HepG2 (cell line): Measurements from ENCODE around the gene RSBN1L. TPM values are rescaled to one million over a fixed set of nuclear protein-coding genes. Genes with fewer than 3 reads are reported as not detected.

Source experiments
- CHD2 ChIP-seq: IDR thresholded peaks from 2 replicates; pipeline ENCODE4 v1.6.1; 2011; ENCODE audit warnings: low read depth, low read length, improper control_type of control experiment
- DR1 ChIP-seq: sonication (generic); formaldehyde crosslinking; IDR thresholded peaks from 2 replicates; pipeline ENCODE4 v1.8.0; 2021; ENCODE audit warnings: mild to moderate bottlenecking, missing genetic modification reagents, inconsistent platforms
- GFI1 ChIP-seq: sonication (generic); formaldehyde crosslinking; IDR thresholded peaks from 2 replicates; pipeline ENCODE4 v1.5.0; 2020; ENCODE audit warnings: missing genetic modification reagents, mild to moderate bottlenecking, borderline replicate concordance
- ISX ChIP-seq: sonication (generic); formaldehyde crosslinking; conservative IDR thresholded peaks from 2 replicates; pipeline ENCODE4 v1.5.0; 2020; ENCODE audit warnings: missing genetic modification reagents
- MAF1 ChIP-seq: sonication (generic); formaldehyde crosslinking; IDR thresholded peaks from 2 replicates; pipeline ENCODE4 v1.5.0; 2020; ENCODE audit warnings: missing genetic modification reagents, borderline replicate concordance
- MXD4 ChIP-seq: IDR thresholded peaks from 2 replicates; pipeline ENCODE4 v1.6.1; 2016; ENCODE audit warnings: mild to moderate bottlenecking, missing biosample characterization, missing genetic modification reagents
- NAIF1 ChIP-seq: sonication (generic); formaldehyde crosslinking; IDR thresholded peaks from 2 replicates; pipeline ENCODE4 v1.5.0; 2020; ENCODE audit warnings: mild to moderate bottlenecking, missing genetic modification reagents, borderline replicate concordance
- PITX1 ChIP-seq: sonication (generic); formaldehyde crosslinking; IDR thresholded peaks from 2 replicates; pipeline ENCODE4 v1.5.1; 2020; ENCODE audit warnings: mild to moderate bottlenecking, missing genetic modification reagents
- RAD51 ChIP-seq: fragments of 450-650 bp; IDR thresholded peaks from 2 replicates; pipeline ENCODE4 v1.6.1; 2016; ENCODE audit warnings: borderline replicate concordance
- RBFOX2 ChIP-seq: fragments of 200-400 bp; formaldehyde crosslinking; IDR thresholded peaks from 2 replicates; pipeline ENCODE4 v1.6.1; 2017; ENCODE audit warnings: low read depth, mild to moderate bottlenecking, low read length
- RORA ChIP-seq: sonication (generic); formaldehyde crosslinking; IDR thresholded peaks from 2 replicates; pipeline ENCODE4 v1.5.0; 2020; ENCODE audit warnings: mild to moderate bottlenecking, missing genetic modification reagents, moderate library complexity
- RXRB ChIP-seq: IDR thresholded peaks from 2 replicates; pipeline ENCODE4 v1.6.1; 2016; ENCODE audit warnings: borderline replicate concordance, missing genetic modification reagents, missing compliant biosample characterization
- SAP130 ChIP-seq: IDR thresholded peaks from 2 replicates; pipeline ENCODE4 v1.6.1; 2016; ENCODE audit warnings: low read depth
- ZBTB38 ChIP-seq: sonication (generic); formaldehyde crosslinking; IDR thresholded peaks from 2 replicates; pipeline ENCODE4 v1.5.1; 2020; ENCODE audit warnings: mild to moderate bottlenecking, missing genetic modification reagents
- ZBTB49 ChIP-seq: sonication (generic); formaldehyde crosslinking; IDR thresholded peaks from 2 replicates; pipeline ENCODE4 v1.4.0; 2020; ENCODE audit warnings: missing genetic modification reagents, borderline replicate concordance
- ZNF264 ChIP-seq: sonication (generic); formaldehyde crosslinking; IDR thresholded peaks from 2 replicates; pipeline ENCODE4 v1.4.0; 2020; ENCODE audit warnings: missing genetic modification reagents
- ZNF609 ChIP-seq: sonication (generic); formaldehyde crosslinking; IDR thresholded peaks from 2 replicates; pipeline ENCODE4 v1.4.0; 2020; ENCODE audit warnings: mild to moderate bottlenecking, missing genetic modification reagents, borderline replicate concordance
- ZSCAN20 ChIP-seq: sonication (generic); formaldehyde crosslinking; IDR thresholded peaks from 2 replicates; pipeline ENCODE4 v1.4.0; 2020; ENCODE audit warnings: missing genetic modification reagents, mild to moderate bottlenecking, borderline replicate concordance
- polyA plus RNA-seq, 8 experiments: library from polyadenylated mRNA; depleted of rRNA in 3 of 8; stranded (reverse) in 7 of 8; unstranded in 1 of 8; fragments of >200 nt; fragmentation: Illumina TruSeq in 4 of 8; extraction: Trizol in 4 of 8; gene quantifications; 2 replicates each; pipeline versions ENCODE4 v1.2.1 to v1.2.3, GENCODE V29; 2011 to 2016; ENCODE audit warnings: low read depth in 4 of 8, missing spikeins in 1 of 8, mixed read lengths in 1 of 8; ENCODE audit not compliant: insufficient read depth in 1 of 8
- total RNA-seq, 5 experiments: library from RNA; depleted of rRNA; stranded (reverse); fragments of >200 nt; fragmentation: Illumina TruSeq; extraction: Trizol; gene quantifications; 2 replicates each; pipeline ENCODE4 v1.2.3, GENCODE V29; 2016; ENCODE audit warnings: low read depth in 1 of 5
- TF ChIP-seq, protein P1 (sequence below): sonication (generic); formaldehyde crosslinking; IDR thresholded peaks from 2 replicates; pipeline ENCODE4 v1.5.1; 2020; ENCODE audit warnings: mild to moderate bottlenecking, missing genetic modification reagents, moderate library complexity

Gene RSBN1L
- total and polyA plus RNA-seq, 2 of the 13 experiments (the other 11 are each of a cell fraction or from before 2014, with no cell fraction given): 7.7 to 21.3 TPM

- TF ChIP-seq, protein P1, sequence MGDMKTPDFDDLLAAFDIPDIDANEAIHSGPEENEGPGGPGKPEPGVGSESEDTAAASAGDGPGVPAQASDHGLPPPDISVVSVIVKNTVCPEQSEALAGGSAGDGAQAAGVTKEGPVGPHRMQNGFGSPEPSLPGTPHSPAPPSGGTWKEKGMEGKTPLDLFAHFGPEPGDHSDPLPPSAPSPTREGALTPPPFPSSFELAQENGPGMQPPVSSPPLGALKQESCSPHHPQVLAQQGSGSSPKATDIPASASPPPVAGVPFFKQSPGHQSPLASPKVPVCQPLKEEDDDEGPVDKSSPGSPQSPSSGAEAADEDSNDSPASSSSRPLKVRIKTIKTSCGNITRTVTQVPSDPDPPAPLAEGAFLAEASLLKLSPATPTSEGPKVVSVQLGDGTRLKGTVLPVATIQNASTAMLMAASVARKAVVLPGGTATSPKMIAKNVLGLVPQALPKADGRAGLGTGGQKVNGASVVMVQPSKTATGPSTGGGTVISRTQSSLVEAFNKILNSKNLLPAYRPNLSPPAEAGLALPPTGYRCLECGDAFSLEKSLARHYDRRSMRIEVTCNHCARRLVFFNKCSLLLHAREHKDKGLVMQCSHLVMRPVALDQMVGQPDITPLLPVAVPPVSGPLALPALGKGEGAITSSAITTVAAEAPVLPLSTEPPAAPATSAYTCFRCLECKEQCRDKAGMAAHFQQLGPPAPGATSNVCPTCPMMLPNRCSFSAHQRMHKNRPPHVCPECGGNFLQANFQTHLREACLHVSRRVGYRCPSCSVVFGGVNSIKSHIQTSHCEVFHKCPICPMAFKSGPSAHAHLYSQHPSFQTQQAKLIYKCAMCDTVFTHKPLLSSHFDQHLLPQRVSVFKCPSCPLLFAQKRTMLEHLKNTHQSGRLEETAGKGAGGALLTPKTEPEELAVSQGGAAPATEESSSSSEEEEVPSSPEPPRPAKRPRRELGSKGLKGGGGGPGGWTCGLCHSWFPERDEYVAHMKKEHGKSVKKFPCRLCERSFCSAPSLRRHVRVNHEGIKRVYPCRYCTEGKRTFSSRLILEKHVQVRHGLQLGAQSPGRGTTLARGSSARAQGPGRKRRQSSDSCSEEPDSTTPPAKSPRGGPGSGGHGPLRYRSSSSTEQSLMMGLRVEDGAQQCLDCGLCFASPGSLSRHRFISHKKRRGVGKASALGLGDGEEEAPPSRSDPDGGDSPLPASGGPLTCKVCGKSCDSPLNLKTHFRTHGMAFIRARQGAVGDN: peak; percentile 78
- TF ChIP-seq SAP130 (CRISPR knock-in tag) (peak; percentile 81), ZBTB49 (CRISPR knock-in tag) (no peak), MAF1 (CRISPR knock-in tag) (no peak; the same call in 1 of the 2 replicates), ZNF609 (CRISPR knock-in tag) (0 out of 2 replicates have a peak, but pooled peaks have one; percentile 8), ZBTB38 (peak; percentile 77), MXD4 (CRISPR knock-in tag) (peak; percentile 66; the same call in 1 of the 2 replicates), DR1 (CRISPR knock-in tag) (0 out of 2 replicates have a peak, but pooled peaks have one; percentile 27), CHD2 (peak; percentile 51; the same call in 1 of the 2 replicates), RORA (CRISPR knock-in tag) (no peak), ZSCAN20 (CRISPR knock-in tag) (no peak), ISX (CRISPR knock-in tag) (no peak), RXRB (peak; percentile 70; the same call in 1 of the 2 replicates), NAIF1 (CRISPR knock-in tag) (0 out of 2 replicates have a peak, but pooled peaks have one; percentile 1), PITX1 (CRISPR knock-in tag) (peak; percentile 12; the same call in 1 of the 2 replicates), RAD51 (no peak), RBFOX2 (peak; percentile 88), GFI1 (no peak), ZNF264 (CRISPR knock-in tag) (0 out of 2 replicates have a peak, but pooled peaks have one; percentile 41)
Observed at GRCh38 chr7:77696057-77696642, at the start of gene RSBN1L (continued).
